Lower lobe of right lung (tissue), 2 donors: ENCODE data around the gene ADAMTS8. TPM values are rescaled to one million over a fixed set of nuclear protein-coding genes. Genes with fewer than 3 reads are reported as not detected.

Source experiments
- ATAC-seq, 2 donors: fragments of 200-7000 bp; cut with Tn5 transposase; one replicate each; pipeline ENCODE4 v1.9.1; 2020 to 2022; ENCODE audit warnings: mild to moderate bottlenecking in 2 of 2, moderate library complexity in 2 of 2
- DNase-seq: peaks from one replicate; pipeline ENCODE4 v3.0.0-alpha.2; 2020
- H3K27ac ChIP-seq: fragments of 200-600 bp; one replicate; pipeline ENCODE4 v1.8.0; 2022
- H3K27me3 ChIP-seq: fragments of 200-600 bp; one replicate; pipeline ENCODE4 v1.8.0; 2022; ENCODE audit warnings: low read depth
- H3K36me3 ChIP-seq: fragments of 200-600 bp; one replicate; pipeline ENCODE4 v1.8.0; 2022; ENCODE audit warnings: mild to moderate bottlenecking
- H3K4me1 ChIP-seq: fragments of 200-600 bp; one replicate; pipeline ENCODE4 v1.8.0; 2022
- H3K4me3 ChIP-seq: fragments of 200-600 bp; one replicate; pipeline ENCODE4 v1.8.0; 2022; ENCODE audit warnings: mild to moderate bottlenecking
- H3K9me3 ChIP-seq: fragments of 200-600 bp; one replicate; pipeline ENCODE4 v1.8.0; 2022
- CTCF ChIP-seq: fragments of 200-600 bp; IDR thresholded peaks from one replicate; pipeline ENCODE4 v1.8.0; 2022; ENCODE audit warnings: antibody characterized with exemption, mild to moderate bottlenecking
- intact Hi-C: fragments of 100-400 bp; cut with DNase I; formaldehyde crosslinking; loops from one replicate; pipeline ENCODE4 v1.11.0; 2022
- total RNA-seq: library from RNA; stranded (reverse); fragmentation: NEBNext Ultra II Directional; extraction: Animal tissue kit (Norgen Biotek cat#: 25700); gene quantifications from one replicate; pipeline ENCODE4 v1.2.1, GENCODE V29; 2021
- donor health status: DM: no; HTN: yes; CAD: no; lungs with severe emphysema.

ADAMTS8 gene
- total RNA-seq, 1 donor from 2014 or later = 23.0 TPM

DNA sequence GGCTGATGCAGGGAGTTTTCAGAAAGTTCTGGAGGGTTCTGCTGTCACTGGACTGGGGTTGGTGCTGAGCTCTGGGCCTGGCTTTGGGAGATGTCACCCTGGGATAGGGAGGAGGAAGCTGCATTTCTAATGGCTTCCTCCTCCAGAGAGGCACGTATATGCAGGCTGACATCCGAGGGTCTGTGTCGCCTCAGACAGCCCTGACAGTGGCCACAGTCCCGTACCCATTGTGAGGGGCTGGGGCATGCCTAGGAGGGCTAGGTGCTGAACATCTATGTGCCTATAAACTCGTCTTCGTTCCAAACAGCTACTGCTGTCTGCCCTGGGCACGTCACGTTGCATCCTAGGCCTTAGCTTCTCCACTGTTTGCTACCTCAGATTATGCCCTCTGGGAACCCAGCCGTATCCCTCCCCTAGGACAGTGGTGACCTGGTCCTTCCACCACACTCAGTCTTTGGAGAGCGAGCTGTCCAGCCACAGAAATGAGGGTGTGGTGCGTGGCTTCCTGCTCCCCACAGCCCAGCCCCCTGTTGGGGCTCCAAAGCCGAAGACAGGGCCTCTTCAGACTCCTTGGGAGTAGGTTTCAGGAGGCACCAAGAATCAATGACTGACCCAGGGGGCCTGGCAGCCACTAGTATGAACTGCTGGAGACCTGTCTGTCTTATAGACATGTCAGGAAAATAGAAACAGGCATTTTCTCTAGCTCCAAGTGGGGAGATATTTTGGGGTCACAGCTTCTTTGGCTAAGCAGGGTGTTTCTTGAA is 46.4 kb upstream of the ADAMTS8 start:
- ATAC-seq (no peak), DNase-seq (no peak)
- intact Hi-C loops = no loop called here
- no peak for TF ChIP-seq CTCF
- Histone ChIP-seq H3K27me3 (no peaks in the 10 kb centered on the region), H3K9me3 (no peaks in the 10 kb centered on the region), H3K4me1 (peaks cover 25% of the 10 kb centered on the region), H3K4me3 (no peak overlapping the region), H3K27ac (no peak overlapping the region), H3K36me3 (peaks cover 41% of the 10 kb centered on the region)

DNA sequence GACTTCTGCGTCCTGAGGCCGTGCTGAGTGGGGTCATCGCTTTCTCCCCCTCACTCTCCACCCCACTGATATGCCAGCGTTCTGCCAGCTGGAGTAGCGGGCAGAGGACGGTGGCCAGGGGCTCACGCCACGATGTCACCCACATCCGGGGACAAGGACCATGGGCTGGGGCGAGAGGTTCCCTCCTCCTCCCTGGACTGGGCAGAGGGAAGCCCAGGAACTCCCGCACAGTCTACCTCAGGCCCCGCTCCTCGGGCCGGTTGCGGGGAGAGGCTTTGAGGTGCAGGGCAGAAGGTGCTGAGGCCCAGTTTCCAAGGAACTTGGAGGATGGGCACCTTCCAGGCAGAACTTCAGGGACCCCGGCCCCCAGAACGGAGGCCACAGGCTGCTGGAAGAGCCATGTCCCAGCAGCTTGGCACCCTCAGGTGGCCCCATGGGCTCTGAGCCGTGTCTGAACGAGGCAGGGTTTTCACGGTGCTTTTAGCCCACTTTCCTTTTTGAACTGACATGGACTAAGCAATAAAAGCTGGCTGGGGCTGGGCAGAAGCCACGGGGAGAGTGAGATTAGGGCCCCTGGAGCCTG is 45.5 kb upstream of the ADAMTS8 start:
- ATAC-seq = peak in 1 of 2 donors; percentile 14

GRCh38 chr11:130473056-130473794 is 44.8 kb upstream of the ADAMTS8 start:
- Histone ChIP-seq H3K27me3 (no peaks in the 10 kb centered on the region), H3K4me3 (no peak overlapping the region), H3K36me3 (peaks cover 47% of the 10 kb centered on the region), H3K4me1 (peaks cover 12% of the 10 kb centered on the region), H3K9me3 (no peaks in the 10 kb centered on the region), H3K27ac (no peak overlapping the region)
- intact Hi-C loops = no loop called here
- DNase-seq (no peak), ATAC-seq (no peak)
- no peak for TF ChIP-seq CTCF

More for the DNA sequence above, 45.5 kb upstream of the ADAMTS8 start:
- H3K9me3 ChIP-seq = no peaks in the 10 kb centered on the region
- H3K4me3 ChIP-seq = no peak overlapping the region
- peaks cover 19% of the 10 kb centered on the region for H3K4me1 ChIP-seq
- H3K36me3 ChIP-seq = peaks cover 47% of the 10 kb centered on the region
- intact Hi-C loops = no loop called here
- no peak for TF ChIP-seq CTCF
- no peak overlapping the region for H3K27ac ChIP-seq
- no peak for DNase-seq
- no peaks in the 10 kb centered on the region for H3K27me3 ChIP-seq

GRCh38 chr11:130472434-130472961 is 44.1 kb upstream of the ADAMTS8 start:
- H3K27me3 ChIP-seq = no peaks in the 10 kb centered on the region
- intact Hi-C loops = no loop called here
- no peak for DNase-seq
- no peak for ATAC-seq
- no peak for TF ChIP-seq CTCF
- no peaks in the 10 kb centered on the region for H3K9me3 ChIP-seq
- no peak overlapping the region for H3K27ac ChIP-seq
- no peak overlapping the region for H3K4me3 ChIP-seq
- H3K36me3 ChIP-seq = peaks cover 47% of the 10 kb centered on the region
- peaks cover 7% of the 10 kb centered on the region for H3K4me1 ChIP-seq

DNA sequence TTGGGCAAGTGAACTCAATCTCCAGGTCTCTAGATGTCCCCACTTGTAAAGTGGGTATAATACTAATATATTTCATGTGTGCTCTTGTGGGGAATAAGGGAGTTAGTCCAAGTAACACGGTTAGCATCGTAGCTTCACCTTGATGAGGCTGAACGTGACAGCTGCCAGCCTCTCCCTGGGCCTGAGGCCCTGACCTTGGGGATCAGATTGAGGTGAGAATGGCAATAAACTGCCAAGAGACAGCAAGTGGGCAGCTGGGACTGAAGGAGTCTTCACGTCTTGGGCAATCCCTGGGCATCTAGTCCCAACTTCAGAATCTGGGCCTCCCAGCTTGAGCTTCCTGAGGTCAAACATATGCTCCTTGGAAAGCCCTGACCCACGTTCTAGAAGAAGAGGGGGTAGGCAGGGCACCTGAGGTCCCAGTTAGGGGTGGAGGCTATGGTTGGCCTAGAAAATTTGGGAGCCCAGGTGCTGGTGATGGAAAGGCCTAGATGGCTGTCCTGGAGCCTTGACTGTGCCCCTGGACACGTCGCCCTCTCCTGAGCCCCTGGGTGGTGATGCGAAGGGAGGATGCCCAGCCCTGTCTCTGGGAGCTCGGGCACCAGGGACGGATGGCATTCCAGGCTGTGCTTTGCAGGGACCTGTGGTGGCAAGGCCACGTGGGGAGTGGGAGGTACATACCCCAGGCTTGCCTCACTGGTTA is 43.5 kb upstream of the ADAMTS8 start:
- Histone ChIP-seq H3K4me3 (no peak overlapping the region), H3K27ac (no peak overlapping the region), H3K27me3 (no peaks in the 10 kb centered on the region), H3K4me1 (peaks cover under 1% of the 10 kb centered on the region), H3K9me3 (no peaks in the 10 kb centered on the region), H3K36me3 (peaks cover 47% of the 10 kb centered on the region)
- no peak for DNase-seq
- intact Hi-C loops = no loop called here
- no peak for TF ChIP-seq CTCF
- ATAC-seq = no peak
